SK-N-MC (cell line): ENCODE results near the gene CTDSP1.

ENCODE experiments used
- EZH2 ChIP-seq: fragments of 200-600 bp; sonication (generic); IDR thresholded peaks from one replicate; pipeline ENCODE4 v1.6.1; 2017; ENCODE audit warnings: antibody characterized with exemption
- FOXP2 ChIP-seq: optimal IDR thresholded peaks from 2 replicates; pipeline ENCODE3; 2011; ENCODE audit warnings: mild to moderate bottlenecking, moderate library complexity; ENCODE audit not compliant: insufficient read depth; ENCODE audit errors: extremely low read length, control extremely low read depth
- POLR2AphosphoS5 ChIP-seq: IDR thresholded peaks from 2 replicates; pipeline ENCODE4 v1.6.1; 2012; ENCODE audit warnings: mild to moderate bottlenecking, low read depth, low read length, borderline replicate concordance

DNA sequence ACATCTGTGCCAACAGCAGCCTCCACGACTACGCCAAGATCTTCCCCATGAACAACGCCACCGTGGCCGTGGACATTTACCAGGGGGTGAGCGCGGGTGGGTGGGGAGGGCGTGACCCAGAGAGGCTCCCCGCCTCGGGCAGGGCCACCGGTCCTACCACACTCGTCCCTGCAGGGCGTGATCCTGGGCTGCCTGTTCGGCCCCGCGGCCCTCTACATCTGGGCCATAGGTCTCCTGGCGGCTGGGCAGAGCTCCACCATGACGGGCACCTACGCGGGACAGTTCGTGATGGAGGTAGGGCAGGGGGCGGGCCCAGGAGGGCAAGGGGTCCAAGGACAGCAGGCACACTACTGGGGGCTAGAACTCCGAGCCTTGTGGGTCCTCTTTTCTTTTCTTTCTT lies 8.5 kb upstream of the CTDSP1 start:
- TF ChIP-seq POLR2AphosphoS5 (no peak), EZH2 (no peak), FOXP2 (no peak)
